HEK293 (cell line): ENCODE measurements around the gene CHD8.

ENCODE experiments used
- ZNF133 ChIP-seq: fragments of 450-650 bp; formaldehyde crosslinking; IDR thresholded peaks from 2 replicates; pipeline ENCODE4 v1.5.1; 2016; ENCODE audit warnings: missing biosample characterization, missing genetic modification characterization
- TF ChIP-seq, protein P1 (sequence below): fragments of 450-650 bp; formaldehyde crosslinking; IDR thresholded peaks from 2 replicates; pipeline ENCODE4 v1.5.1; 2016; ENCODE audit warnings: missing biosample characterization, missing genetic modification characterization

DNA sequence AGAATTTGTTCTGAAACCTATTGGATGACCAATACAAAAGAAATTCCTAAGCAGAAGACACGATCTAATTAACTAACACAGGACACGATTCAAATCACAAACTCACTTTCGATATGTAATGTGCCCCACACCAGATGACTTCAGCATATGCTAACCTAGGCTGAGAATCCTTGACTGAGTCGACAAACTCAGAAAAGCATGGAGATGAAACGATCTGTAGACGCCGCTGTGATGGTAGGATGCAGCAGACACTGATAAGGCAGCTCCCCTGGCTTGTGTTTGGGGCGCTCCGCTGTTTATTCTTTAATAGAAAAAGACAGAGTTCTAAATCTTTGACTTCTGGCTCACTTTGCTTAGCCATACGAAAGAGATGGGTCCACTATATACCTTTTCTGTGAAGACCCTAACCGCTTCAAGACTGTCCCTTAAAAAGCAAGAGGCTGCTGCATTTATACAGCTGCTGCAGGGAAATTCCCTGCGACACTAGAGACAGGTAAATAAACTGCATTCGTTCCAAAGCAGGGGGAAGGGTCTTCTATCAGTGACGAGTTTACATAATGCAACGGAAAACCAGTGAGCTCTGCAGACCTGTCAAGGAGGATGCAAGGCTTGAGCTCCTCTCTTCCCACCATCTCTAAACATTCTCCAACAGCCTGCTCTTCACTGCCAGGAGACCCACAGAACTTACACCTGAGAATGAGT, 929 bp downstream of the CHD8 start:
- TF ChIP-seq ZNF133 (tag by site-specific recombination) = no peak
- TF ChIP-seq, protein P1, sequence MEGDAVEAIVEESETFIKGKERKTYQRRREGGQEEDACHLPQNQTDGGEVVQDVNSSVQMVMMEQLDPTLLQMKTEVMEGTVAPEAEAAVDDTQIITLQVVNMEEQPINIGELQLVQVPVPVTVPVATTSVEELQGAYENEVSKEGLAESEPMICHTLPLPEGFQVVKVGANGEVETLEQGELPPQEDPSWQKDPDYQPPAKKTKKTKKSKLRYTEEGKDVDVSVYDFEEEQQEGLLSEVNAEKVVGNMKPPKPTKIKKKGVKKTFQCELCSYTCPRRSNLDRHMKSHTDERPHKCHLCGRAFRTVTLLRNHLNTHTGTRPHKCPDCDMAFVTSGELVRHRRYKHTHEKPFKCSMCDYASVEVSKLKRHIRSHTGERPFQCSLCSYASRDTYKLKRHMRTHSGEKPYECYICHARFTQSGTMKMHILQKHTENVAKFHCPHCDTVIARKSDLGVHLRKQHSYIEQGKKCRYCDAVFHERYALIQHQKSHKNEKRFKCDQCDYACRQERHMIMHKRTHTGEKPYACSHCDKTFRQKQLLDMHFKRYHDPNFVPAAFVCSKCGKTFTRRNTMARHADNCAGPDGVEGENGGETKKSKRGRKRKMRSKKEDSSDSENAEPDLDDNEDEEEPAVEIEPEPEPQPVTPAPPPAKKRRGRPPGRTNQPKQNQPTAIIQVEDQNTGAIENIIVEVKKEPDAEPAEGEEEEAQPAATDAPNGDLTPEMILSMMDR (tag by site-specific recombination) = no peak
